ENCODE measurements around the gene CCDC57. TPM values are rescaled to one million over a fixed set of nuclear protein-coding genes. Genes with fewer than 3 reads are reported as not detected.

Gene CCDC57
- total and polyA plus RNA-seq, 9 of the 15 experiments (the other 6 are each of a cell fraction or from before 2014, with no cell fraction given) = 0.83 to 36.2 (median 13.6) TPM

DNA sequence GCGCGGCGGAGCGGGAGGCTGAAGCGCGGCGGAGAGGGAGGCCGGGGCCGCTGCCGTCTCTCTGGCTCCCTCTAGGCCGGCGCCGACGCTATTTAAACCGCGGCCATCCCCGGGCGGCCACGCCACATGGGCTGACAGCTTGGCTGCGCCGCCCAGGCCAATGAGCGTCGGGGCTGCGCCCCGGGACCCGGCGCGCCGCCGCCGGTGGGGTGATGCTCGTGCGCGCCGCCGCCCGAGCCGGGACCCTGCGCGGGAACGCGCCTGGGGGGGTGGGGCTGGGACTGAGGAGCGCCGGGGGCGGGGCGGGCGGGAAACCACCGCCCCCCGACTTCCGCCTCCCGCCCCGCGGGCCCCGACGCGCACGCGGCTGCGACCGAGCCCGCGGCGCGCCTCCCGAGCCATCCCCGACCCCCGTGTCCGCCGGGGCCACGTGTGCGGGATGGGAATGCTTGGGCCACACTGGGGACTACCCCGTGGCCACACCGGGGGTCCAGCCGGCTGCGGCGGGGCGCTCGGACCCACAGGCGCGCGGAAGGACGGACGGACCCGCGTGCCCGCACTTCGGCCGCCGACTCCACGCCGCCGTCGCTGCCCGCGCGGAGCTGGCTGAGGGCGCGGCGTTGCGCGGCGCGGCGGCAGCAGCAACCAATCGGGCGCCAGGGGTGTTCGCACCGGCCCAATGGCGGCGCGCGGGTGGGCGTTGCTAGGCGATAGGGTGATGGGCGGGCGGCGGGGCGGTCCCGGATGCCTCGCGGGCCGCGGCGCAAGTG, 114.3 kb downstream of the CCDC57 start, which contains the start of gene FASN (continued):
- TF ChIP-seq FUS (optimal IDR thresholded peaks at IDR 0.05; ENCODE audit: low read depth, low read length) (peak; percentile 71), ZKSCAN3 (CRISPR knock-in tag; IDR thresholded peaks at IDR 0.05) (no peak), PRPF4 (IDR thresholded peaks at IDR 0.05; ENCODE audit: insufficient read depth, low read depth, low read length, poor library complexity, severe bottlenecking) (no peak), OTX1 (CRISPR knock-in tag; IDR thresholded peaks at IDR 0.05) (no peak), MTA1 (IDR thresholded peaks at IDR 0.05; ENCODE audit: borderline replicate concordance) (0 out of 2 replicates have a peak, but pooled peaks have one; percentile 41), SMARCC2 (IDR thresholded peaks at IDR 0.05; ENCODE audit: low read depth) (0 out of 2 replicates have a peak, but pooled peaks have one; percentile 22), TOE1 (IDR thresholded peaks at IDR 0.05; ENCODE audit: borderline replicate concordance) (no peak), TOE1 (CRISPR knock-in tag; IDR thresholded peaks at IDR 0.05; ENCODE audit: borderline replicate concordance, low read depth) (no peak), RAD21 (CRISPR knock-in tag; conservative IDR thresholded peaks at IDR 0.05 in 1 of 2, IDR thresholded peaks at IDR 0.05 in 1 of 2) (peak; percentile 22 to 42; a peak in 3 of 4 replicates), HDAC6 (IDR thresholded peaks at IDR 0.05; ENCODE audit: low read depth, low read length) (no peak), ZNF124 (CRISPR knock-in tag; IDR thresholded peaks at IDR 0.05) (no peak)
- TF ChIP-seq, protein P1, sequence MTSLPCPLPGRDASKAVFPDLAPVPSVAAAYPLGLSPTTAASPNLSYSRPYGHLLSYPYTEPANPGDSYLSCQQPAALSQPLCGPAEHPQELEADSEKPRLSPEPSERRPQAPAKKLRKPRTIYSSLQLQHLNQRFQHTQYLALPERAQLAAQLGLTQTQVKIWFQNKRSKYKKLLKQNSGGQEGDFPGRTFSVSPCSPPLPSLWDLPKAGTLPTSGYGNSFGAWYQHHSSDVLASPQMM (CRISPR knock-in tag; IDR thresholded peaks at IDR 0.05) = no peak
- TF ChIP-seq, protein P2, sequence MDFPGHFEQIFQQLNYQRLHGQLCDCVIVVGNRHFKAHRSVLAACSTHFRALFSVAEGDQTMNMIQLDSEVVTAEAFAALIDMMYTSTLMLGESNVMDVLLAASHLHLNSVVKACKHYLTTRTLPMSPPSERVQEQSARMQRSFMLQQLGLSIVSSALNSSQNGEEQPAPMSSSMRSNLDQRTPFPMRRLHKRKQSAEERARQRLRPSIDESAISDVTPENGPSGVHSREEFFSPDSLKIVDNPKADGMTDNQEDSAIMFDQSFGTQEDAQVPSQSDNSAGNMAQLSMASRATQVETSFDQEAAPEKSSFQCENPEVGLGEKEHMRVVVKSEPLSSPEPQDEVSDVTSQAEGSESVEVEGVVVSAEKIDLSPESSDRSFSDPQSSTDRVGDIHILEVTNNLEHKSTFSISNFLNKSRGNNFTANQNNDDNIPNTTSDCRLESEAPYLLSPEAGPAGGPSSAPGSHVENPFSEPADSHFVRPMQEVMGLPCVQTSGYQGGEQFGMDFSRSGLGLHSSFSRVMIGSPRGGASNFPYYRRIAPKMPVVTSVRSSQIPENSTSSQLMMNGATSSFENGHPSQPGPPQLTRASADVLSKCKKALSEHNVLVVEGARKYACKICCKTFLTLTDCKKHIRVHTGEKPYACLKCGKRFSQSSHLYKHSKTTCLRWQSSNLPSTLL (IDR thresholded peaks at IDR 0.05) = no peak
- TF ChIP-seq, protein P3, sequence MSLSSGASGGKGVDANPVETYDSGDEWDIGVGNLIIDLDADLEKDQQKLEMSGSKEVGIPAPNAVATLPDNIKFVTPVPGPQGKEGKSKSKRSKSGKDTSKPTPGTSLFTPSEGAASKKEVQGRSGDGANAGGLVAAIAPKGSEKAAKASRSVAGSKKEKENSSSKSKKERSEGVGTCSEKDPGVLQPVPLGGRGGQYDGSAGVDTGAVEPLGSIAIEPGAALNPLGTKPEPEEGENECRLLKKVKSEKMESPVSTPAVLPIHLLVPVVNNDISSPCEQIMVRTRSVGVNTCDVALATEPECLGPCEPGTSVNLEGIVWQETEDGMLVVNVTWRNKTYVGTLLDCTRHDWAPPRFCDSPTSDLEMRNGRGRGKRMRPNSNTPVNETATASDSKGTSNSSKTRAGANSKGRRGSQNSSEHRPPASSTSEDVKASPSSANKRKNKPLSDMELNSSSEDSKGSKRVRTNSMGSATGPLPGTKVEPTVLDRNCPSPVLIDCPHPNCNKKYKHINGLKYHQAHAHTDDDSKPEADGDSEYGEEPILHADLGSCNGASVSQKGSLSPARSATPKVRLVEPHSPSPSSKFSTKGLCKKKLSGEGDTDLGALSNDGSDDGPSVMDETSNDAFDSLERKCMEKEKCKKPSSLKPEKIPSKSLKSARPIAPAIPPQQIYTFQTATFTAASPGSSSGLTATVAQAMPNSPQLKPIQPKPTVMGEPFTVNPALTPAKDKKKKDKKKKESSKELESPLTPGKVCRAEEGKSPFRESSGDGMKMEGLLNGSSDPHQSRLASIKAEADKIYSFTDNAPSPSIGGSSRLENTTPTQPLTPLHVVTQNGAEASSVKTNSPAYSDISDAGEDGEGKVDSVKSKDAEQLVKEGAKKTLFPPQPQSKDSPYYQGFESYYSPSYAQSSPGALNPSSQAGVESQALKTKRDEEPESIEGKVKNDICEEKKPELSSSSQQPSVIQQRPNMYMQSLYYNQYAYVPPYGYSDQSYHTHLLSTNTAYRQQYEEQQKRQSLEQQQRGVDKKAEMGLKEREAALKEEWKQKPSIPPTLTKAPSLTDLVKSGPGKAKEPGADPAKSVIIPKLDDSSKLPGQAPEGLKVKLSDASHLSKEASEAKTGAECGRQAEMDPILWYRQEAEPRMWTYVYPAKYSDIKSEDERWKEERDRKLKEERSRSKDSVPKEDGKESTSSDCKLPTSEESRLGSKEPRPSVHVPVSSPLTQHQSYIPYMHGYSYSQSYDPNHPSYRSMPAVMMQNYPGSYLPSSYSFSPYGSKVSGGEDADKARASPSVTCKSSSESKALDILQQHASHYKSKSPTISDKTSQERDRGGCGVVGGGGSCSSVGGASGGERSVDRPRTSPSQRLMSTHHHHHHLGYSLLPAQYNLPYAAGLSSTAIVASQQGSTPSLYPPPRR (CRISPR knock-in tag; IDR thresholded peaks at IDR 0.05; ENCODE audit: borderline replicate concordance) = 0 out of 2 replicates have a peak, but pooled peaks have one; percentile 65
- TF ChIP-seq, protein P4, sequence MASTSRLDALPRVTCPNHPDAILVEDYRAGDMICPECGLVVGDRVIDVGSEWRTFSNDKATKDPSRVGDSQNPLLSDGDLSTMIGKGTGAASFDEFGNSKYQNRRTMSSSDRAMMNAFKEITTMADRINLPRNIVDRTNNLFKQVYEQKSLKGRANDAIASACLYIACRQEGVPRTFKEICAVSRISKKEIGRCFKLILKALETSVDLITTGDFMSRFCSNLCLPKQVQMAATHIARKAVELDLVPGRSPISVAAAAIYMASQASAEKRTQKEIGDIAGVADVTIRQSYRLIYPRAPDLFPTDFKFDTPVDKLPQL (IDR thresholded peaks at IDR 0.05; ENCODE audit: extremely low read depth, insufficient read length) = no peak
- TF ChIP-seq, protein P5, sequence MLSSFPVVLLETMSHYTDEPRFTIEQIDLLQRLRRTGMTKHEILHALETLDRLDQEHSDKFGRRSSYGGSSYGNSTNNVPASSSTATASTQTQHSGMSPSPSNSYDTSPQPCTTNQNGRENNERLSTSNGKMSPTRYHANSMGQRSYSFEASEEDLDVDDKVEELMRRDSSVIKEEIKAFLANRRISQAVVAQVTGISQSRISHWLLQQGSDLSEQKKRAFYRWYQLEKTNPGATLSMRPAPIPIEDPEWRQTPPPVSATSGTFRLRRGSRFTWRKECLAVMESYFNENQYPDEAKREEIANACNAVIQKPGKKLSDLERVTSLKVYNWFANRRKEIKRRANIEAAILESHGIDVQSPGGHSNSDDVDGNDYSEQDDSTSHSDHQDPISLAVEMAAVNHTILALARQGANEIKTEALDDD (IDR thresholded peaks at IDR 0.05) = no peak
- TF ChIP-seq, protein P6, sequence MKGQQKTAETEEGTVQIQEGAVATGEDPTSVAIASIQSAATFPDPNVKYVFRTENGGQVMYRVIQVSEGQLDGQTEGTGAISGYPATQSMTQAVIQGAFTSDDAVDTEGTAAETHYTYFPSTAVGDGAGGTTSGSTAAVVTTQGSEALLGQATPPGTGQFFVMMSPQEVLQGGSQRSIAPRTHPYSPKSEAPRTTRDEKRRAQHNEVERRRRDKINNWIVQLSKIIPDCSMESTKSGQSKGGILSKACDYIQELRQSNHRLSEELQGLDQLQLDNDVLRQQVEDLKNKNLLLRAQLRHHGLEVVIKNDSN (CRISPR knock-in tag; IDR thresholded peaks at IDR 0.05) = no peak
